HL-60 (cell line): ENCODE measurements around the gene DHRS12.

ENCODE experiments used
- DNase-seq, 2 experiments: peaks; one replicate each; pipeline ENCODE4 v3.0.0-alpha.2; 2010 to 2020; ENCODE audit warnings: low read depth in 1 of 2, low spot score in 1 of 2
- H3K27ac ChIP-seq: fragments of 250-450 bp; sonication (Bioruptor Pico); replicated peaks from 2 replicates; pipeline ENCODE4 v1.5.1; 2020; ENCODE audit warnings: mild to moderate bottlenecking, moderate library complexity
- H3K27me3 ChIP-seq: fragments of 250-450 bp; sonication (Bioruptor Pico); 2 replicates; pipeline ENCODE4 v1.5.1; 2021; ENCODE audit warnings: mild to moderate bottlenecking, moderate library complexity; ENCODE audit not compliant: insufficient read depth, poor library complexity, severe bottlenecking
- H3K4me3 ChIP-seq: replicated peaks from 2 replicates; pipeline ENCODE4 v1.5.1; 2011; ENCODE audit warnings: mild to moderate bottlenecking, control low read depth, low read length; ENCODE audit not compliant: insufficient read depth
- CTCF ChIP-seq: IDR thresholded peaks from one replicate; pipeline ENCODE4 v1.5.1; 2011; ENCODE audit warnings: low read length, control low read depth, inconsistent platforms; ENCODE audit not compliant: insufficient read depth
- GABPA ChIP-seq: IDR thresholded peaks from 2 replicates; pipeline ENCODE4 v1.6.1; 2012; ENCODE audit warnings: low read depth
- POLR2AphosphoS5 ChIP-seq: IDR thresholded peaks from 2 replicates; pipeline ENCODE4 v1.6.1; 2012; ENCODE audit warnings: low read depth
- REST ChIP-seq: IDR thresholded peaks from 2 replicates; pipeline ENCODE4 v1.6.1; 2012; ENCODE audit warnings: low read depth; ENCODE audit not compliant: insufficient replicate concordance
- SPI1 ChIP-seq: IDR thresholded peaks from 2 replicates; pipeline ENCODE4 v1.6.1; 2012; ENCODE audit warnings: low read depth, mild to moderate bottlenecking, borderline replicate concordance

DHRS12 gene

GRCh38 chr13:51763486-51763885 is 40.5 kb downstream of the DHRS12 start:
- TF ChIP-seq REST (no peak), CTCF (no peak), SPI1 (no peak)
- no peak for DNase-seq
- no peak overlapping the region for H3K4me3 ChIP-seq
- no peaks in the 10 kb centered on the region for H3K27me3 ChIP-seq
- no peak overlapping the region for H3K27ac ChIP-seq

- no peaks in the 10 kb centered on the region for H3K27me3 ChIP-seq
- DNase-seq, result no peak
- no peak overlapping the region for H3K4me3 ChIP-seq
- H3K27ac ChIP-seq, result no peak overlapping the region
- TF ChIP-seq REST (no peak), CTCF (no peak), POLR2AphosphoS5 (no peak), SPI1 (no peak), GABPA (no peak)
Observed at GRCh38 chr13:51761643-51762350, 42.2 kb downstream of the DHRS12 start.

- H3K4me3 ChIP-seq, result no peak overlapping the region
- DNase-seq, result no peak
- no peaks in the 10 kb centered on the region for H3K27me3 ChIP-seq
- no peak for TF ChIP-seq POLR2AphosphoS5
- no peak for TF ChIP-seq GABPA
- no peak for TF ChIP-seq REST
- no peak for TF ChIP-seq SPI1
- no peak for TF ChIP-seq CTCF
- no peak overlapping the region for H3K27ac ChIP-seq
Observed at GRCh38 chr13:51760592-51760991, 43.4 kb downstream of the DHRS12 start.
